ENCODE data around the gene PYCR2.
A peak's percentile ranks its signal among the peaks of the same experiment; 100 is the strongest.

- TF ChIP-seq CTCF (IDR thresholded peaks at IDR 0.05), result peak in 2 of 3 experiments; percentile 29 to 42
- TF ChIP-seq POLR2A (IDR thresholded peaks at IDR 0.05), result peak in 1 of 2 donors; percentile 73
- TF ChIP-seq POLR2AphosphoS5 (IDR thresholded peaks at IDR 0.05; ENCODE audit: insufficient read depth in 1 of 2, low read depth in 1 of 2), result peak; percentile 78 to 92
Measured at GRCh38 chr1:225881959-225882693, 41.9 kb downstream of the PYCR2 start, which contains the start of gene TMEM63A.

Measured in vagina (tissue), 2 donors.